ENCODE measurements around the gene SLC25A33.

DNA sequence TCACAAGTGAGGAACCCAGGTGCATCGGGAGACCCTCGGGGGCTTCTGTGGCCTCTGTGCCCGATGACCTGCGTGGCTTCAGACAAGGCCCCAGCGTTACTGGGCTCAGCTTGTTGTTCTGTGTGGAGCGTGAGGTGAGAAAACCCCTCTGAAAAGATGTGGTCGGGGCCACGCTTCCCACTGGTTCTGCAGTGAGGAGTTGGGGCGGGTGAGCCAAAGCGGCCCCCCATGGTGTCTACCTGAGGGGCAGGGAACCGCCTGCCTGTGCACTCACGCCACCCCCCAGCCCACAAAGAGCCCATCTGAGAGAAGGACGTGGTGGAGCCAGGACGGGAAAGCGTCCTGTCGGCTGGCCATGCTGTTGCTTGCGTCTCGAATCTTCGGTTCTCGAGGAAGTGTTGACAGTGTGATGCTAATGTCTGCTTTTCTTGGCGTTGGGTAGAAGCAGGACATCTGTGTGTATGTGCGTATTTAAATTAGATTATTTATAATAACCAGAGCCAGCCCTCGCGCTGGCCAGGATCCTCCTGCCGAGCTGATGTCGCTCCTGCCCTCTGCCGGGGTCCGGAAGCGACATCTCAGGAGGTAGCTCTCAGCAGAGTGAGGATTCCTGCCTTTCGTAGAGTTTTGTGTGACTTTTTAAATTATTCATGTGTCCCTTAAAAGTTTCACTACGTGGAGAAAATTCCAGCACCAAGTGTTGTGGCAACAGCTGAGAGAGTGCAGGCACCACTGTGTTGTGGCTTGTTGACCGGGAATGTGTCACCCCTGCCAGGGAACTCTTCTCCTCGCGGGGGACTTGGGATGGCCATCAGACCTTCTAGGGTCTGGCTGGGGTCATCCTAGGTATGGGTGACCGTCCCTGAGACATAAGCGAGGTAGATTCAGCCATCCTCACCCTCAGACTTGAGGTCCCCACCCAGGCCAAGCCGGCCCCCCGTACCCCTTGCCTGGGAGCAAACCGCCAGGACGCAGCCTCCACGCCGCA is 64.8 kb downstream of the SLC25A33 start:
- TF ChIP-seq, protein P1, sequence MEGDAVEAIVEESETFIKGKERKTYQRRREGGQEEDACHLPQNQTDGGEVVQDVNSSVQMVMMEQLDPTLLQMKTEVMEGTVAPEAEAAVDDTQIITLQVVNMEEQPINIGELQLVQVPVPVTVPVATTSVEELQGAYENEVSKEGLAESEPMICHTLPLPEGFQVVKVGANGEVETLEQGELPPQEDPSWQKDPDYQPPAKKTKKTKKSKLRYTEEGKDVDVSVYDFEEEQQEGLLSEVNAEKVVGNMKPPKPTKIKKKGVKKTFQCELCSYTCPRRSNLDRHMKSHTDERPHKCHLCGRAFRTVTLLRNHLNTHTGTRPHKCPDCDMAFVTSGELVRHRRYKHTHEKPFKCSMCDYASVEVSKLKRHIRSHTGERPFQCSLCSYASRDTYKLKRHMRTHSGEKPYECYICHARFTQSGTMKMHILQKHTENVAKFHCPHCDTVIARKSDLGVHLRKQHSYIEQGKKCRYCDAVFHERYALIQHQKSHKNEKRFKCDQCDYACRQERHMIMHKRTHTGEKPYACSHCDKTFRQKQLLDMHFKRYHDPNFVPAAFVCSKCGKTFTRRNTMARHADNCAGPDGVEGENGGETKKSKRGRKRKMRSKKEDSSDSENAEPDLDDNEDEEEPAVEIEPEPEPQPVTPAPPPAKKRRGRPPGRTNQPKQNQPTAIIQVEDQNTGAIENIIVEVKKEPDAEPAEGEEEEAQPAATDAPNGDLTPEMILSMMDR (IDR thresholded peaks at IDR 0.05) = no peak
- no peak for TF ChIP-seq POLR2AphosphoS5 (IDR thresholded peaks at IDR 0.05)

Data from transverse colon (tissue), 4 donors.